ENCODE data around the gene PGAM2.

PGAM2 gene

GRCh38 chr7:44082541-44083207 lies 17.3 kb upstream of the PGAM2 start:
- DNase-seq: peak; percentile 93

- no peak for DNase-seq
Observed at GRCh38 chr7:44081266-44081748, 15.9 kb upstream of the PGAM2 start.

GRCh38 chr7:44080686-44081265 lies 15.4 kb upstream of the PGAM2 start:
- no peak for DNase-seq

GRCh38 chr7:44080118-44080517 lies 14.8 kb upstream of the PGAM2 start:
- no peak for DNase-seq

GRCh38 chr7:44079331-44080021 lies 14.1 kb upstream of the PGAM2 start:
- no peak for DNase-seq

- DNase-seq: no peak
Observed at GRCh38 chr7:44078521-44078920, 13.2 kb upstream of the PGAM2 start.

- DNase-seq: no peak
Observed at GRCh38 chr7:44077681-44078091, 12.3 kb upstream of the PGAM2 start.

- no peak for DNase-seq
Observed at GRCh38 chr7:44077061-44077460, 11.7 kb upstream of the PGAM2 start.

GRCh38 chr7:44076101-44076895 lies 10.9 kb upstream of the PGAM2 start:
- no peak for DNase-seq

GRCh38 chr7:44075296-44076075 lies 10.1 kb upstream of the PGAM2 start:
- no peak for DNase-seq

GRCh38 chr7:44074349-44074695 lies 9.0 kb upstream of the PGAM2 start:
- no peak for DNase-seq

- no peak for DNase-seq
Observed at GRCh38 chr7:44073664-44074348, 8.4 kb upstream of the PGAM2 start.

- DNase-seq: peak; percentile 55
Observed at GRCh38 chr7:44072364-44073231, 7.2 kb upstream of the PGAM2 start.

GRCh38 chr7:44071726-44072363 lies 6.5 kb upstream of the PGAM2 start:
- DNase-seq: no peak

GRCh38 chr7:44068054-44068453 lies 2.7 kb upstream of the PGAM2 start:
- DNase-seq: no peak

- DNase-seq: no peak
Observed at GRCh38 chr7:44067064-44067951, 1.9 kb upstream of the PGAM2 start.

- DNase-seq: no peak
Observed at GRCh38 chr7:44066494-44067063, 1.2 kb upstream of the PGAM2 start.

- no peak for DNase-seq
Observed at GRCh38 chr7:44066111-44066460, 719 bp upstream of the PGAM2 start.

GRCh38 chr7:44064791-44065430 lies 456 bp downstream of the PGAM2 start:
- DNase-seq: no peak
